ENCODE data around the gene NHEJ1. TPM values are rescaled to one million over a fixed set of nuclear protein-coding genes. Genes with fewer than 3 reads are reported as not detected.

The NHEJ1 gene
- total and polyA plus RNA-seq, 2 of the 13 experiments (the other 11 are each of a cell fraction or from before 2014, with no cell fraction given): 30.0 to 30.7 TPM

- TF ChIP-seq ZNF136 (CRISPR knock-in tag; IDR thresholded peaks at IDR 0.05; ENCODE audit: low read depth) (peak; percentile 37; the same call in 1 of the 2 replicates), THAP7 (CRISPR knock-in tag; IDR thresholded peaks at IDR 0.05) (0 out of 2 replicates have a peak, but pooled peaks have one; percentile 47), TEAD3 (CRISPR knock-in tag; optimal IDR thresholded peaks at IDR 0.05; ENCODE audit: borderline replicate concordance) (no peak), ZNF878 (CRISPR knock-in tag; IDR thresholded peaks at IDR 0.05) (no peak), IRF2 (CRISPR knock-in tag; IDR thresholded peaks at IDR 0.05) (peak; percentile 53; the same call in 1 of the 2 replicates), ZNF446 (CRISPR knock-in tag; IDR thresholded peaks at IDR 0.05) (no peak), ERF (CRISPR knock-in tag; IDR thresholded peaks at IDR 0.05) (peak; percentile 52; the same call in 1 of the 2 replicates), HOXA7 (CRISPR knock-in tag; IDR thresholded peaks at IDR 0.05) (no peak), KAT7 (CRISPR knock-in tag; IDR thresholded peaks at IDR 0.05; ENCODE audit: borderline replicate concordance) (no peak), ZNF512B (CRISPR knock-in tag; IDR thresholded peaks at IDR 0.05; ENCODE audit: borderline replicate concordance) (no peak), CTCF (CRISPR knock-in tag; IDR thresholded peaks at IDR 0.05) (peak; percentile 34), DDIT3 (CRISPR knock-in tag; IDR thresholded peaks at IDR 0.05) (no peak), ZBTB8A (CRISPR knock-in tag; IDR thresholded peaks at IDR 0.05; ENCODE audit: borderline replicate concordance, low read depth) (no peak), WIZ (CRISPR knock-in tag; IDR thresholded peaks at IDR 0.05) (no peak), NR2C2 (CRISPR knock-in tag; IDR thresholded peaks at IDR 0.05; ENCODE audit: borderline replicate concordance) (no peak), HNRNPUL1 (IDR thresholded peaks at IDR 0.05; ENCODE audit: low read depth, low read length) (no peak)
Measured at GRCh38 chr2:219116776-219117646, 43.6 kb downstream of the NHEJ1 start (continued).

Measured in HepG2 (cell line).